PC-3 (cell line): ENCODE measurements around the gene VAV3. TPM values are rescaled to one million over a fixed set of nuclear protein-coding genes. Genes with fewer than 3 reads are reported as not detected.

Experiments
- ATAC-seq: fragments of 200-7000 bp; cut with Tn5 transposase; 2 replicates; pipeline ENCODE4 v1.9.1; 2020; ENCODE audit warnings: mild to moderate bottlenecking, moderate library complexity
- BruUV-seq: library from RNA; stranded (reverse); fragments of 400-500 nt; replicated peaks from 2 replicates; lab custom pipeline; 2021; lab: Mats Ljungman, UMichigan
- CTCF ChIA-PET: fragments of 300-600 bp; sonication (Branson Sonifier 250); formaldehyde crosslinking; loops from one replicate; lab custom pipeline; 2022; ENCODE audit warnings: antibody characterized with exemption; lab: Charles Lee
- POLR2A ChIA-PET: fragments of 300-600 bp; sonication (Branson Sonifier 250); formaldehyde crosslinking; loops from one replicate; lab custom pipeline; 2022; ENCODE audit warnings: antibody characterized with exemption; ENCODE audit not compliant: unreplicated experiment; lab: Charles Lee
- DNase-seq: peaks from one replicate; pipeline ENCODE4 v3.0.0-alpha.2; 2015
- H2AFZ ChIP-seq: fragments of 300-600 bp; sonication (generic); 2 replicates; pipeline ENCODE4 v1.6.0; 2016; ENCODE audit warnings: antibody characterized with exemption, low read length
- H3F3A ChIP-seq: fragments of 300-600 bp; sonication (generic); one replicate; pipeline ENCODE4 v1.6.0; 2017; ENCODE audit warnings: antibody characterized with exemption, low read length, control low read depth, mild to moderate bottlenecking; ENCODE audit not compliant: unreplicated experiment
- H3K27ac ChIP-seq: fragments of 300-600 bp; sonication (generic); 2 replicates; pipeline ENCODE4 v1.5.1; 2016; ENCODE audit warnings: mild to moderate bottlenecking, low read length
- H3K27me3 ChIP-seq: fragments of 300-600 bp; sonication (generic); 2 replicates; pipeline ENCODE4 v1.6.1; 2016; ENCODE audit warnings: low read length, mixed read lengths
- H3K36me3 ChIP-seq: fragments of 300-600 bp; sonication (generic); 2 replicates; pipeline ENCODE4 v1.6.1; 2016; ENCODE audit warnings: low read depth, mixed run types, low read length, mixed read lengths
- H3K4me1 ChIP-seq: fragments of 300-600 bp; sonication (generic); 2 replicates; pipeline ENCODE4 v1.5.1; 2016; ENCODE audit warnings: low read length; ENCODE audit not compliant: insufficient read depth
- H3K4me2 ChIP-seq: fragments of 300-600 bp; sonication (generic); 2 replicates; pipeline ENCODE4 v1.6.0; 2016; ENCODE audit warnings: low read length
- H3K4me3 ChIP-seq: fragments of 300-600 bp; sonication (generic); 2 replicates; pipeline ENCODE4 v1.5.1; 2016; ENCODE audit warnings: mild to moderate bottlenecking, low read length, mixed read lengths
- H3K79me2 ChIP-seq: fragments of 300-600 bp; sonication (generic); 2 replicates; pipeline ENCODE4 v1.6.1; 2017; ENCODE audit warnings: low read length, mixed read lengths
- H3K9ac ChIP-seq: fragments of 300-600 bp; sonication (generic); 2 replicates; pipeline ENCODE4 v1.6.0; 2016; ENCODE audit warnings: mild to moderate bottlenecking, low read length
- H3K9me2 ChIP-seq: fragments of 300-600 bp; sonication (generic); replicated peaks from 2 replicates; pipeline ENCODE4 v1.6.1; 2016; ENCODE audit warnings: mixed run types, low read length, mixed read lengths
- H3K9me3 ChIP-seq: fragments of 300-600 bp; sonication (generic); 2 replicates; pipeline ENCODE4 v1.6.1; 2016; ENCODE audit warnings: low read length, mixed read lengths
- H4K20me1 ChIP-seq: fragments of 300-600 bp; sonication (generic); 2 replicates; pipeline ENCODE4 v1.6.1; 2016; ENCODE audit warnings: low read length, mixed read lengths
- CTCF ChIP-seq: fragments of 300-600 bp; sonication (generic); conservative IDR thresholded peaks from 2 replicates; pipeline ENCODE4 v1.5.1; 2017; ENCODE audit warnings: antibody characterized with exemption, low read depth, mild to moderate bottlenecking, low read length
- EZH2 ChIP-seq: fragments of 300-600 bp; sonication (generic); IDR thresholded peaks from one replicate; pipeline ENCODE4 v1.6.1; 2017; ENCODE audit warnings: antibody characterized with exemption, mild to moderate bottlenecking, low read length; ENCODE audit not compliant: unreplicated experiment
- EZH2phosphoT487 ChIP-seq: fragments of 300-600 bp; sonication (generic); IDR thresholded peaks from 2 replicates; pipeline ENCODE4 v1.6.1; 2018; ENCODE audit warnings: mild to moderate bottlenecking, antibody characterized with exemption, low read length, borderline replicate concordance
- intact Hi-C: fragments of 100-400 bp; cut with micrococcal nuclease; formaldehyde crosslinking; loops from 2 replicates; pipeline ENCODE4 v1.9.0; 2023
- total RNA-seq: library from RNA; depleted of rRNA; stranded (reverse); fragments of >200 nt; gene quantifications from 2 replicates; pipeline ENCODE4 v1.2.3, GENCODE V29; 2014

The VAV3 gene
- total RNA-seq, 1 experiment from 2014 or later, result 0.73 TPM

- no peaks in the 10 kb centered on the region for H3F3A ChIP-seq
- no peak overlapping the region for H3K4me3 ChIP-seq
- no peaks in the 10 kb centered on the region for H3K9me2 ChIP-seq
- no peaks in the 10 kb centered on the region for H3K9me3 ChIP-seq
- no peak overlapping the region for H2AFZ ChIP-seq
- H3K27me3 ChIP-seq, result no peaks in the 10 kb centered on the region
- TF ChIP-seq EZH2 (no peak), CTCF (no peak), EZH2phosphoT487 (no peak)
- no peaks in the 10 kb centered on the region for H3K36me3 ChIP-seq
- intact Hi-C loops, result loop anchor here (10.0 kb wide), 1 partner anchor 858 kb away; no protein-coding TSS in a partner anchor
- 0 out of 2 replicates have a peak, but pooled peaks cover 3% of the 10 kb centered on the region for H3K4me1 ChIP-seq
- no peak for ATAC-seq
- no TSS peak for BruUV-seq
- ChIA-PET CTCF (interaction anchor here (1.1 kb wide), 1 partner anchor 339 kb away, joined by 3 read pairs; no protein-coding TSS in a partner anchor), POLR2A (interaction anchor here (0.6 kb wide), 1 partner anchor 248 kb away, joined by 4 read pairs; no protein-coding TSS in a partner anchor)
- no peak overlapping the region for H3K27ac ChIP-seq
- DNase-seq, result no peak
- no peaks in the 10 kb centered on the region for H4K20me1 ChIP-seq
- no peak overlapping the region for H3K9ac ChIP-seq
- no peak overlapping the region for H3K4me2 ChIP-seq
- no peaks in the 10 kb centered on the region for H3K79me2 ChIP-seq
Measured at GRCh38 chr1:107786203-107786845, 178.7 kb downstream of the VAV3 start.

GRCh38 chr1:107785496-107786202 lies 179.3 kb downstream of the VAV3 start:
- Histone ChIP-seq H3K4me3 (no peak overlapping the region), H3K27ac (no peak overlapping the region), H3K36me3 (no peaks in the 10 kb centered on the region), H3K4me1 (0 out of 2 replicates have a peak, but pooled peaks cover 3% of the 10 kb centered on the region), H3K79me2 (no peaks in the 10 kb centered on the region), H3K4me2 (no peak overlapping the region), H3F3A (no peaks in the 10 kb centered on the region), H3K9me3 (no peaks in the 10 kb centered on the region), H2AFZ (no peak overlapping the region), H3K27me3 (no peaks in the 10 kb centered on the region), H4K20me1 (no peaks in the 10 kb centered on the region), H3K9ac (no peak overlapping the region), H3K9me2 (no peaks in the 10 kb centered on the region)
- intact Hi-C loops, result loop anchor here (10.0 kb wide), 1 partner anchor 859 kb away; no protein-coding TSS in a partner anchor
- DNase-seq (no peak), ATAC-seq (no peak)
- TF ChIP-seq EZH2 (no peak), EZH2phosphoT487 (no peak), CTCF (no peak)
- POLR2A ChIA-PET, result no interaction called here
- CTCF ChIA-PET, result interaction anchor here (1.1 kb wide), 1 partner anchor 340 kb away, joined by 3 read pairs; no protein-coding TSS in a partner anchor
- BruUV-seq, result no TSS peak
